Stomach (tissue), 4 donors: ENCODE measurements around the gene SMAD4.

Experiments used
- EP300 ChIP-seq: sonication (generic); formaldehyde crosslinking; IDR thresholded peaks from one replicate; pipeline ENCODE4 v1.6.1; 2017; ENCODE audit warnings: antibody characterized with exemption
- POLR2A ChIP-seq, 4 donors: fragments of 450-650 bp; IDR thresholded peaks; one replicate each; pipeline ENCODE4 v1.6.1; 2016; ENCODE audit warnings: antibody characterized with exemption in 4 of 4, control low read depth in 2 of 4, mild to moderate bottlenecking in 1 of 4, moderate library complexity in 1 of 4
- POLR2AphosphoS5 ChIP-seq, 3 donors: sonication (generic); formaldehyde crosslinking; IDR thresholded peaks; one replicate each; pipeline ENCODE4 v1.6.1; 2016; ENCODE audit warnings: antibody characterized with exemption in 3 of 3
- TF ChIP-seq, protein P1 (sequence below), 7 experiments: fragments of 450-650 bp in 4 of 7; fragments of 200-600 bp in 3 of 7; sonication (generic) in 3 of 7; IDR thresholded peaks; one replicate each; pipeline ENCODE4 v1.5.1; 2016 to 2019; ENCODE audit warnings: antibody characterized with exemption in 7 of 7, control low read depth in 2 of 7, mild to moderate bottlenecking in 1 of 7

GRCh38 chr18:50986360-50987087 is 43.5 kb upstream of the SMAD4 start:
- TF ChIP-seq POLR2AphosphoS5 (IDR thresholded peaks at IDR 0.05) (no peak), EP300 (no peak), POLR2A (IDR thresholded peaks at IDR 0.05) (no peak)
- TF ChIP-seq, protein P1, sequence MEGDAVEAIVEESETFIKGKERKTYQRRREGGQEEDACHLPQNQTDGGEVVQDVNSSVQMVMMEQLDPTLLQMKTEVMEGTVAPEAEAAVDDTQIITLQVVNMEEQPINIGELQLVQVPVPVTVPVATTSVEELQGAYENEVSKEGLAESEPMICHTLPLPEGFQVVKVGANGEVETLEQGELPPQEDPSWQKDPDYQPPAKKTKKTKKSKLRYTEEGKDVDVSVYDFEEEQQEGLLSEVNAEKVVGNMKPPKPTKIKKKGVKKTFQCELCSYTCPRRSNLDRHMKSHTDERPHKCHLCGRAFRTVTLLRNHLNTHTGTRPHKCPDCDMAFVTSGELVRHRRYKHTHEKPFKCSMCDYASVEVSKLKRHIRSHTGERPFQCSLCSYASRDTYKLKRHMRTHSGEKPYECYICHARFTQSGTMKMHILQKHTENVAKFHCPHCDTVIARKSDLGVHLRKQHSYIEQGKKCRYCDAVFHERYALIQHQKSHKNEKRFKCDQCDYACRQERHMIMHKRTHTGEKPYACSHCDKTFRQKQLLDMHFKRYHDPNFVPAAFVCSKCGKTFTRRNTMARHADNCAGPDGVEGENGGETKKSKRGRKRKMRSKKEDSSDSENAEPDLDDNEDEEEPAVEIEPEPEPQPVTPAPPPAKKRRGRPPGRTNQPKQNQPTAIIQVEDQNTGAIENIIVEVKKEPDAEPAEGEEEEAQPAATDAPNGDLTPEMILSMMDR (IDR thresholded peaks at IDR 0.05) = no peak
